Naive B cell (primary cell): ENCODE measurements around the gene DNAAF1. TPM values are rescaled to one million over a fixed set of nuclear protein-coding genes. Genes with fewer than 3 reads are reported as not detected.
"Not testable (repeated sequence)": the region's sequence is repeated elsewhere in the genome, so short reads cannot be mapped to it uniquely, and the experiment has no call there.

ENCODE experiments used
- ATAC-seq, 2 donors: fragments of 150-1000 bp; cut with Tn5 transposase; 2 replicates each; pipeline ENCODE4 v1.10.0; 2021; ENCODE audit warnings: low read depth in 2 of 2, mild to moderate bottlenecking in 2 of 2, moderate library complexity in 2 of 2
- DNase-seq: peaks from one replicate; pipeline ENCODE4 v3.0.0; 2022
- H3K27ac Mint-ChIP-seq, 6 donors: one replicate each; pipeline ENCODE4 v1.8.0; 2020 to 2022; ENCODE audit warnings: mild to moderate bottlenecking in 6 of 6, mixed read lengths in 6 of 6, moderate library complexity in 5 of 6, inconsistent platforms in 2 of 6
- H3K27me3 Mint-ChIP-seq, 3 donors: one replicate each; pipeline ENCODE4 v1.8.0; 2021 to 2022; ENCODE audit warnings: mixed read lengths in 3 of 3, mild to moderate bottlenecking in 1 of 3
- H3K36me3 Mint-ChIP-seq, 2 donors: one replicate each; pipeline ENCODE4 v1.8.0; 2020 to 2022; ENCODE audit warnings: mixed read lengths in 2 of 2, inconsistent platforms in 1 of 2, mild to moderate bottlenecking in 1 of 2
- H3K4me1 Mint-ChIP-seq, 3 donors: one replicate each; pipeline ENCODE4 v1.8.0; 2020 to 2022; ENCODE audit warnings: mixed read lengths in 3 of 3, inconsistent platforms in 1 of 3, mild to moderate bottlenecking in 1 of 3, moderate library complexity in 1 of 3
- H3K4me3 Mint-ChIP-seq, 8 donors: one replicate each; pipeline ENCODE4 v1.8.0; 2020 to 2022; ENCODE audit warnings: mild to moderate bottlenecking in 8 of 8, mixed read lengths in 8 of 8, moderate library complexity in 8 of 8, inconsistent platforms in 2 of 8
- H3K9me3 Mint-ChIP-seq, 7 donors: one replicate each; pipeline ENCODE4 v1.8.0; 2020 to 2022; ENCODE audit warnings: mixed read lengths in 7 of 7, mild to moderate bottlenecking in 5 of 7, inconsistent platforms in 2 of 7, moderate library complexity in 1 of 7
- polyA plus RNA-seq, 6 donors: library from polyadenylated mRNA; unstranded; fragments of 300-500 nt; fragmentation: Illumina TruSeq; gene quantifications; one replicate each; pipeline ENCODE4 v1.2.3, GENCODE V29; 2021; ENCODE audit warnings: low read depth in 6 of 6

Gene DNAAF1
- polyA plus RNA-seq, 6 donors from 2014 or later, result 0.43 TPM; not detected in 5

DNA sequence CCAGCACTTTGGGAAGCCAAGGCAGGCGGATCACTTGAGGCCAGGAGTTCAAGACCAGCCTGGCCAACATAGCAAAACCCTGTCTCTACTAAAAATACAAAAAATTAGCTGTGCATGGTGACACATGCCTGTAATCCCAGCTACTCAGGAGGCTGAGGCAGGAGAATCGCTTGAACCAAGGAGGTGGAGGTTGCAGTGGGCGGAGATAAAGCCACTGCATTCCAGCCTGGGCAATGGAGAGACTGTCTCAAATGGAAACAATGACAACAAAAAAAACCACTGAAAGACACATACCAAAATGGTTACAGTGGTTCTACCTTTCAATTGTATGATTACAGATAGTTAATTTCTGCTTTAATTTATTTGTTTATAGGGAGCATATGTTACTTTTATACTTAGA lies 33.2 kb upstream of the DNAAF1 start:
- peaks cover 34 to 36% (median 35%) of the 10 kb centered on the region in 3 donors for H3K4me1 Mint-ChIP-seq
- DNase-seq, H3K27me3 Mint-ChIP-seq, H3K9me3 Mint-ChIP-seq, H3K36me3 Mint-ChIP-seq, H3K27ac Mint-ChIP-seq, ATAC-seq, H3K4me3 Mint-ChIP-seq: not testable (repeated sequence)

DNA sequence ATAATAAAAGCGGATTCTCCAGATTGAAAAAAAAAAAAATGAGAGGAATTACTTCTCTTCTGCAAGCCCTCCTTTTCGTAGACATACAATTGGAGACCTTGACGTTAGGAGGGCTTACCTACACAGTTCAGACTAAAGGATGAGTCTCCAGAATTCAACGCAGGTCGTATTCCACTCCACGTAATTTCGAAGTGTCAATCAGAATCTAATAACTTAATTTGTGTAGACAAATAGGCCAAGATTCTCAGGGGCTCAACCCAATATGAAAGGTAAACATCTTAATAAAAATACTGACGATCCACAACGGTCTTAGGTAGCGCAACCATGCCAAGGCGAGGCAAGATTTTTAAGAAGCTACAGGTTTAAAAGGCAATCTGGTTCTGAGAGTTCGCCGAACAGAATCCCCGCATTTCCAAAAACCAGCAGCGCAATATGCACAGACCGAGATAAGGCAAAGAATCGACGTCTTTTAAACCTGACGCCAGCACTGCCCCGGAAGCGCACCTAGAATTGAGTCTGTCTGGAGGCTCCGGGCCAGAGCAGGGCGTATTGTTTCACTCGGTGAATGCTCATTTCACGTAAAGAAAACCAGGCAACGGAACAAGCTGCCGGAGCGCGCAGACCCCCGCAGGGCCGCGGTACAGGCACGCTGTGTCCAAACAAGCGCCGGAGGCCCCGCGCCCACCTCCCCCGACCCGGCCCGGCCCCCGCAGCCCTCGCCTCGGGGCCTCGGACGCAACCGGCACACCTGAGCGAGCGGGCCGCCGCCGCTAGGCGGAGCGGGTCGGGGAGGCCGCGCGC lies 29.0 kb upstream of the DNAAF1 start:
- H3K4me3 Mint-ChIP-seq, result peak overlapping the region; percentile 89 to 97 (median 94)
- no peaks in the 10 kb centered on the region for H3K36me3 Mint-ChIP-seq
- H3K27me3 Mint-ChIP-seq, result no peaks in the 10 kb centered on the region
- H3K27ac Mint-ChIP-seq, result peak overlapping the region; percentile 94 to 98 (median 96)
- H3K9me3 Mint-ChIP-seq, result no peaks in the 10 kb centered on the region
- ATAC-seq (peak; percentile 47 to 53), DNase-seq (no peak)
- H3K4me1 Mint-ChIP-seq, result peaks cover 19 to 28% (median 21%) of the 10 kb centered on the region in 3 donors

GRCh38 chr16:84116720-84117493 lies 28.2 kb upstream of the DNAAF1 start, which contains the start of gene MBTPS1:
Gene MBTPS1, minus strand, starts transcription at chr16:84116942. Its CDS starts 15,159 bp downstream, at chr16:84101783.
- H3K4me1 Mint-ChIP-seq, result peaks cover 15 to 26% (median 19%) of the 10 kb centered on the region in 3 donors
- no peaks in the 10 kb centered on the region for H3K27me3 Mint-ChIP-seq
- peak; percentile 98 for DNase-seq
- no peaks in the 10 kb centered on the region for H3K36me3 Mint-ChIP-seq
- peak; percentile 81 to 82 for ATAC-seq
- H3K27ac Mint-ChIP-seq, result peak within 1 kb of the TSS; percentile 94 to 98 (median 96)
- peak within 1 kb of the TSS; percentile 89 to 97 (median 94) for H3K4me3 Mint-ChIP-seq
- H3K9me3 Mint-ChIP-seq, result no peaks in the 10 kb centered on the region

DNA sequence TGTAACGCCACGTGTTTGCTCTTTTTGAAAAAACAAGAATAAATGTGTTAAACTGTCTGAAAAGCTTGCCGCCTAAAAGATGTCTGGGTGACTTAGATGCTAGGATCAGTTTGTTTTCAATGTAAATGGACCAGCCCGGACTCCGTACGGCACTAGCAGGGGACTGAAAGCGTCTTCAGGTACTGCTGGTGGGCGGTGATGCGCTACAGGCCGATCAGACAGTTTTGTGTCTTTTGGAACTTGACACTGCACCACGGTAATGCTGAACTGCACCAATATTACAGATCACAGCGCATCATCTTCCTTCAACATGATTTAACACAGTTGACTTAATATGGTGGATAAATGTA lies 27.6 kb upstream of the DNAAF1 start:
- DNase-seq, result no peak
- Mint-ChIP-seq H3K4me1 (peaks cover 15 to 26% (median 19%) of the 10 kb centered on the region in 3 donors), H3K27me3 (no peaks in the 10 kb centered on the region), H3K4me3 (peak overlapping the region; percentile 89 to 97 (median 92)), H3K36me3 (no peaks in the 10 kb centered on the region), H3K9me3 (no peaks in the 10 kb centered on the region), H3K27ac (peak overlapping the region; percentile 44 to 96 (median 94))
- ATAC-seq, result no peak

DNA sequence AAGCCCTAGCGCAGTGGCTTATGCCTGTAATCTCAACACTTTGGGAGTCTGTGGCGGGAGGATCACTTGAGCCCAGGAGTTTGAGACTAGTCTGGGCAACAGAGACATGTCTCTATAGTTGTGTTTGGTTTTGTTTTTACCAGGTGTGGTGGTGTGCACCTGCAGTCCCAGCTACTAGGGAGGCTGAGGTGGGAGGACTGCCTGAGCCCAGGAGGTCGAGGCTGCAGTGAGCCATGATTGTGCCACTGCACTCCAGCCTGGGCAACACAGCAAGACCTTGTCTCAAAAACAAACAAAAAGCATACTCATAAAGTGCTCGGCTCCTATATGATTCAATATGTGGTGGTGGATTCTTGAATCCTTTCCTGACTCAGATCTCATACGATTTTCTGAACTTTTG lies 26.8 kb upstream of the DNAAF1 start:
- ATAC-seq, H3K9me3 Mint-ChIP-seq, H3K27me3 Mint-ChIP-seq, DNase-seq, H3K36me3 Mint-ChIP-seq: not testable (repeated sequence)
- Mint-ChIP-seq H3K4me1 (peaks cover 15 to 26% (median 19%) of the 10 kb centered on the region in 3 donors), H3K27ac (peak overlapping the region in 1 of 6 donors; percentile 23), H3K4me3 (peak overlapping the region in 6 of 8 donors; percentile 26 to 96 (median 58))

DNA sequence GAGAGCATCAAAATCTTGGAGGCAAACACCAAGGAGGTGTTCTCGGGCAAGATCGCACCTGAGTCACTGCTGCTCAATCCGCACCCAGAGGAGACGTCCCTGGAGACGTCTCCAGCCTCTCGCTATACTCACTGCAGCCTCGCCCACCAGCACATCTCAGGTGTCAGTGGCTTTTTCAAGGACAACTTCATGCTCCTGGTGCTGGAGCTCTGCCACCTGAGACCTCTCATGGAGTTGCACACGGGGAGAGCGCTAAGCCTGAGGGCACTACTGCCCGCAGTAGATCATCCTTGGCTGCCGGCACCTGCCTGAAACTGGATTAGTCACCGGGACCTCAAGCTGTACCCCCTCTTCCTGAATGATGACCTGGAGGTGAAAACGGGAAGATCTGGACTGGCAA lies 25.7 kb upstream of the DNAAF1 start:
- ATAC-seq (no peak), DNase-seq (no peak)
- Mint-ChIP-seq H3K9me3 (no peaks in the 10 kb centered on the region), H3K4me3 (peak overlapping the region in 2 of 8 donors; percentile 15 to 83), H3K36me3 (no peaks in the 10 kb centered on the region), H3K27ac (no peak overlapping the region), H3K27me3 (no peaks in the 10 kb centered on the region), H3K4me1 (peaks cover 13 to 25% (median 17%) of the 10 kb centered on the region in 3 donors)

DNA sequence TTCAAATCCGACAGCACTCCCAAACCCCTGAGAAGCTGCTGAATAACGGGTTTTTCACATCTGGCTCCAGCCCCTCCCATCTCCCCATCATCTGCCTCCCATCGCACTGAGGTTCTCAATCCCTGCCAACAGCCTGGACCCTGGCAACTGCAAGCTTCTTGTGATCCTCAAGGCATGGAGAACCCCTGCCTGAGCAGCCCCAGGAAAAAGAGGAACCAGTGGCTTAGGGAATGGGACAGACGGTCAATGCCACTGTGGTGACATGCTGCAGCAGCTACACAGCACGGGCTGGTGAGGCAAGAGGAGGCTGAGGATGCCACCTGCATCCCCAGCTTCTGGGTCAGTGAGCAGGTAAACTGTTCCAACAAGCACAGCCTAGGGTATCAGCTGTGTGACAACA lies 25.1 kb upstream of the DNAAF1 start:
- Mint-ChIP-seq H3K9me3 (no peaks in the 10 kb centered on the region), H3K27ac (no peak overlapping the region), H3K4me3 (peak overlapping the region in 1 of 8 donors; percentile 76), H3K36me3 (no peaks in the 10 kb centered on the region), H3K4me1 (peaks cover 11 to 27% (median 20%) of the 10 kb centered on the region in 3 donors), H3K27me3 (no peaks in the 10 kb centered on the region)
- DNase-seq (no peak), ATAC-seq (no peak)

DNA sequence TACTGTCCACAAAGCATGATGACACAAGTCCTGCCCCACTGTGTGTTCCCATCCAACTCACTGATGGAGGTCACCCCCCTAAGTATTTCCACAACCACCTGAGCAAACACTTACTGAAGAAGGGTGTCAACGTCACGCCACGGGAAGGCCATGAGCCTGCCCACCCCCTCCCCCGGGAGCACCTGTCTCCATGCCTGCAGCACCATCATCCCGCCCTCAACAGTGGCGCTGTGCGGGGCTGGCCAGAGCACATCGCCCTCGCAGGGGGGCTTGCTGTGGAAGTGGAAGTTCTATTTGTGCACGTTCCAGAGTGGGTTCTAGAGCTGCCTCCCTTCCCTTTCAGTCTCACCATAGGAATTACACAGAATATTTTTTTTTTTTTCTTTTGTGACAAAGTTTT lies 24.1 kb upstream of the DNAAF1 start:
- H3K27me3 Mint-ChIP-seq, result no peaks in the 10 kb centered on the region
- no peaks in the 10 kb centered on the region for H3K36me3 Mint-ChIP-seq
- no peak overlapping the region for H3K27ac Mint-ChIP-seq
- peaks cover 8 to 22% (median 17%) of the 10 kb centered on the region in 3 donors for H3K4me1 Mint-ChIP-seq
- DNase-seq, result no peak
- no peaks in the 10 kb centered on the region for H3K9me3 Mint-ChIP-seq
- H3K4me3 Mint-ChIP-seq, result peak overlapping the region in 1 of 8 donors; percentile 54
- no peak for ATAC-seq

DNA sequence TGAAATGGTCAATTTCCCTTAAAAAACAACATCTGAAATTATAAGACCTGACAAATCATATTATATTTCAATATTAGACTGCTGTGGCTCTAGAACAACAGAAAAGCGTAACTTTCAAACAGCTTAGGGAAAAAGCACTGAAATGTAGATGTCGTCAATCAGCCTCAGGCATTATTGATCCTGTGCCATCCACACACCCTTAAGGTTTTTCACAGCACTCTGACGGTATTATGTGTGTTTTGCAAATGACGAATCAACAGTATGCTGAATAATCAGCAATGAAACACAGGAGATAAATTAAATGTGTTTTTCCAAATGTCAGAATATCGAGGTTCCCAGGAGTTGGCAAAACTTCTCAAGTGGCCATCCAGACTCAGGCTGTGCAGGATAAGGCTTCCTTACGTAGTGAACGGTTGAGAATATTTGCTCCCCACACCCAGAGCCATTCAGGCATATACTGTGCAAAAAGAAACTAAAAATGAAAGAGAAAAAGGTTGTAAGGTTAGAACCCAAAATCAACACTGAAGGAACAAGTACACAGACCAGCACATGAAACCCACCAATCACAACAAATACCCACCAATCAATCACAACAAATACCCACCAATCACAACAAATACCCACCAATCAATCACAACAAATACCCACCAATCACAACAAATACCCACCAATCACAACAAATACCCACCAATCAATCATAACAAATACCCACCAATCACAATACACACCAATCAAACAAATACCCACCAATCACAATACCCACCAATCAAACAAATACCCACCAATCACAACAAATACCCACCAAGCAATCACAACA lies 20.6 kb upstream of the DNAAF1 start:
- Mint-ChIP-seq H3K27me3 (no peaks in the 10 kb centered on the region), H3K4me3 (peak overlapping the region in 1 of 8 donors; percentile 12), H3K9me3 (no peaks in the 10 kb centered on the region), H3K4me1 (peaks cover 4 to 15% (median 12%) of the 10 kb centered on the region in 3 donors), H3K27ac (peak overlapping the region in 4 of 6 donors; percentile 49 to 83 (median 78)), H3K36me3 (peaks cover 0 to 2% of the 10 kb centered on the region in 2 donors)
- DNase-seq, result no peak
- ATAC-seq, result peak; percentile 39 to 46

DNA sequence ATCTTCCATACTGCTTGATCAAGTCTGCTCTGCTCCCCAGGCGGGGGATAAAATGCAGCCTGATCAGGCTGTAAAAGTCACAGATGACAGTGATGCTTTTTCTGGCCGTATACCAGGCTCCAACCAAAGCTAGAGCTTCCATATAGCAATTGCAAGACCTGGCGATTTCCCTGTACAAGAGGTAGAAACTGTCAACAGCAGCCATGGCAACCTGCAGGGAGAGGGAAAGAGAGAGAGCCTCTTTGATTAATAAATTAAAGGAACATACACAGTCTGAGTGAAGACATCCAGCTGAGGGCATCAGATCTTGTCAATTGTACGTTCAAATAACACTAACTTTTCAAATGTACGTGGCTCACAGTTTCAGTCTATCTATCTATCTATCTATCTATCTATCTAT lies 14.0 kb upstream of the DNAAF1 start:
- no peaks in the 10 kb centered on the region for H3K9me3 Mint-ChIP-seq
- H3K27me3 Mint-ChIP-seq, result no peaks in the 10 kb centered on the region
- H3K4me1 Mint-ChIP-seq, result peaks cover 15 to 29% (median 16%) of the 10 kb centered on the region in 3 donors
- H3K27ac Mint-ChIP-seq, result peak overlapping the region in 4 of 6 donors; percentile 13 to 72 (median 58)
- H3K36me3 Mint-ChIP-seq, result peaks cover 7 to 13% of the 10 kb centered on the region in 2 donors
- DNase-seq (no peak), ATAC-seq (no peak)
- no peak overlapping the region for H3K4me3 Mint-ChIP-seq

GRCh38 chr16:84132527-84133285 lies 12.4 kb upstream of the DNAAF1 start:
- peak; percentile 92 to 93 for ATAC-seq
- peaks cover 7 to 13% of the 10 kb centered on the region in 2 donors for H3K36me3 Mint-ChIP-seq
- peak overlapping the region in 5 of 6 donors; percentile 1 to 73 (median 59) for H3K27ac Mint-ChIP-seq

GRCh38 chr16:84136331-84137125 lies 8.6 kb upstream of the DNAAF1 start:
- ATAC-seq, result no peak
- Mint-ChIP-seq H3K9me3 (no peaks in the 10 kb centered on the region), H3K27ac (peak overlapping the region in 2 of 6 donors; percentile 73 to 76), H3K4me3 (no peak overlapping the region), H3K27me3 (no peaks in the 10 kb centered on the region), H3K4me1 (peaks cover 30 to 42% (median 39%) of the 10 kb centered on the region in 3 donors), H3K36me3 (no peaks in the 10 kb centered on the region)
- DNase-seq, result no peak

More at GRCh38 chr16:84132527-84133285, 12.4 kb upstream of the DNAAF1 start:
- Mint-ChIP-seq H3K4me3 (peak overlapping the region in 4 of 8 donors; percentile 4 to 59 (median 27)), H3K27me3 (no peaks in the 10 kb centered on the region), H3K9me3 (no peaks in the 10 kb centered on the region), H3K4me1 (peaks cover 18 to 33% (median 29%) of the 10 kb centered on the region in 3 donors)
- DNase-seq, result peak; percentile 17
